B cell (primary cell): ENCODE data around the gene CATSPERB. TPM values are rescaled to one million over a fixed set of nuclear protein-coding genes. Genes with fewer than 3 reads are reported as not detected.

Source experiments
- ATAC-seq: fragments of 200-7000 bp; cut with Tn5 transposase; one replicate; pipeline ENCODE4 v1.10.0; 2021; ENCODE audit warnings: low read depth, mild to moderate bottlenecking, moderate number of reproducible peaks, moderate library complexity
- CTCF ChIA-PET: fragments of 350-600 bp; sonication (Branson Sonifier 250); formaldehyde crosslinking; loops from one replicate; lab custom pipeline; 2021; ENCODE audit warnings: antibody characterized with exemption, inconsistent platforms; lab: Charles Lee
- POLR2A ChIA-PET: fragments of 350-600 bp; sonication (Branson Sonifier 250); formaldehyde crosslinking; loops from one replicate; lab custom pipeline; 2021; ENCODE audit warnings: antibody characterized with exemption; lab: Charles Lee
- DNase-seq: peaks from one replicate; pipeline ENCODE4 v3.0.0; 2013
- H2AFZ ChIP-seq: 2 replicates; pipeline ENCODE4 v1.6.1; 2012; ENCODE audit warnings: mild to moderate bottlenecking, low read depth, low read length; ENCODE audit not compliant: insufficient read depth, poor library complexity, severe bottlenecking
- H3K27ac ChIP-seq, 2 donors: 1 replicate in 1 of 2; 2 replicates in 1 of 2; pipeline ENCODE4 v1.5.1; 2012 to 2013; ENCODE audit warnings: low read length in 2 of 2, mild to moderate bottlenecking in 2 of 2, moderate library complexity in 1 of 2
- H3K27me3 ChIP-seq, 4 experiments: fragments of 200-600 bp in 1 of 4; sonication (generic) in 1 of 4; replicated peaks in 1 of 4; 1 replicate in 2 of 4; 2 replicates in 2 of 4; pipeline versions ENCODE4 v1.6.1 to v1.7.0; 2013 to 2016; ENCODE audit warnings: low read length in 3 of 4, mild to moderate bottlenecking in 2 of 4, mixed read lengths in 1 of 4, moderate library complexity in 1 of 4; ENCODE audit not compliant: insufficient read depth in 4 of 4, control insufficient read depth in 3 of 4; ENCODE audit errors: control extremely low read depth in 1 of 4
- H3K36me3 ChIP-seq, 2 experiments: replicated peaks in 1 of 2; 1 replicate in 1 of 2; 2 replicates in 1 of 2; pipeline versions ENCODE4 v1.6.1 to v1.7.1; 2013; ENCODE audit warnings: low read length in 1 of 2; ENCODE audit not compliant: insufficient read depth in 2 of 2, control insufficient read depth in 1 of 2; ENCODE audit errors: control extremely low read depth in 1 of 2, extremely low read depth in 1 of 2
- H3K4me1 ChIP-seq, 2 donors: fragments of 200-600 bp in 1 of 2; sonication (generic) in 1 of 2; 1 replicate in 1 of 2; 2 replicates in 1 of 2; pipeline versions ENCODE4 v1.5.1 to v1.6.1; 2013 to 2017; ENCODE audit warnings: low read length in 2 of 2; ENCODE audit not compliant: control insufficient read depth in 2 of 2, insufficient read depth in 2 of 2
- H3K4me2 ChIP-seq: replicated peaks from 2 replicates; pipeline ENCODE3; 2012; ENCODE audit warnings: mild to moderate bottlenecking, low read depth, low read length; ENCODE audit not compliant: poor library complexity, severe bottlenecking
- H3K4me3 ChIP-seq, 5 experiments: fragments of 200-600 bp in 1 of 5; sonication (generic) in 1 of 5; 1 replicate in 3 of 5; 2 replicates in 2 of 5; pipeline versions ENCODE4 v1.5.1 to v1.7.0; 2011 to 2016; ENCODE audit warnings: low read length in 4 of 5, mild to moderate bottlenecking in 4 of 5, low read depth in 2 of 5, control low read depth in 1 of 5, moderate library complexity in 1 of 5; ENCODE audit not compliant: insufficient read depth in 1 of 5; ENCODE audit errors: control extremely low read depth in 1 of 5, extremely low read depth in 1 of 5
- H3K79me2 ChIP-seq: fragments of 200-600 bp; sonication (generic); one replicate; pipeline ENCODE4 v1.6.0; 2016; ENCODE audit warnings: low read length; ENCODE audit not compliant: control insufficient read depth, insufficient read depth
- H3K9ac ChIP-seq: fragments of 200-600 bp; sonication (generic); 2 replicates; pipeline ENCODE4 v1.6.1; 2017; ENCODE audit warnings: mild to moderate bottlenecking, low read length, moderate library complexity
- H3K9me3 ChIP-seq, 3 donors: one replicate each; pipeline versions ENCODE4 v1.6.1 to v1.7.1; 2013; ENCODE audit warnings: low read length in 2 of 3; ENCODE audit not compliant: control insufficient read depth in 2 of 3, insufficient read depth in 1 of 3; ENCODE audit errors: control extremely low read depth in 1 of 3
- H4K20me1 ChIP-seq: 2 replicates; pipeline ENCODE4 v1.6.0; 2012; ENCODE audit warnings: mild to moderate bottlenecking, low read length; ENCODE audit not compliant: insufficient read depth, control insufficient read depth, poor library complexity, severe bottlenecking
- H3K27ac Mint-ChIP-seq: one replicate; pipeline ENCODE4 v1.8.0; 2021; ENCODE audit warnings: mixed read lengths
- H3K27me3 Mint-ChIP-seq: one replicate; pipeline ENCODE4 v1.8.0; 2021; ENCODE audit warnings: mixed read lengths
- H3K4me1 Mint-ChIP-seq: one replicate; pipeline ENCODE4 v1.8.0; 2021; ENCODE audit warnings: mixed read lengths
- H3K4me3 Mint-ChIP-seq: one replicate; pipeline ENCODE4 v1.8.0; 2021; ENCODE audit warnings: mixed read lengths
- H3K9me3 Mint-ChIP-seq: one replicate; pipeline ENCODE4 v1.8.0; 2022; ENCODE audit warnings: mixed read lengths; ENCODE audit not compliant: insufficient read depth
- CTCF ChIP-seq: fragments of 200-600 bp; IDR thresholded peaks from one replicate; pipeline ENCODE4 v1.8.0; 2022; ENCODE audit warnings: antibody characterized with exemption, mild to moderate bottlenecking
- EZH2 ChIP-seq: IDR thresholded peaks from 2 replicates; pipeline ENCODE4 v1.6.1; 2012; ENCODE audit warnings: borderline replicate concordance, low read depth, mild to moderate bottlenecking, moderate library complexity, low read length; ENCODE audit not compliant: insufficient read depth, poor library complexity, severe bottlenecking
- WGBS: methylation state at CpG from one replicate; pipeline ENCODE4 v1.1.5; 2013; ENCODE audit warnings: missing lambda C conversion rate; ENCODE audit not compliant: insufficient coverage; 5-methylcytosine and 5-hydroxymethylcytosine counted together
- intact Hi-C: fragments of 100-400 bp; cut with micrococcal nuclease; formaldehyde crosslinking; loops from one replicate; pipeline ENCODE4 v1.10.0; 2022
- polyA plus RNA-seq: library from polyadenylated mRNA; depleted of rRNA; stranded (reverse); fragments of >200 nt; gene quantifications from 2 replicates; pipeline ENCODE4 v1.2.3, GENCODE V29; 2012
- total RNA-seq, 2 donors: library from RNA; stranded (reverse); fragments of 120-200 nt in 1 of 2; gene quantifications; 1 replicate in 1 of 2; 2 replicates in 1 of 2; pipeline versions ENCODE4 v1.2.3 to v1.2.4, GENCODE V29; 2013 to 2022

The CATSPERB gene
- total and polyA plus RNA-seq, 2 donors (not counting 1 experiment from before 2014, with no cell fraction given), result 0.12 to 0.18 TPM

- CTCF ChIA-PET, result no interaction called here
- Histone ChIP-seq H3K27me3 (no peaks in the 10 kb centered on the region), H3K4me1 (no peaks in the 10 kb centered on the region), H4K20me1 (no peaks in the 10 kb centered on the region), H3K9ac (no peak overlapping the region), H3K36me3 (no peaks in the 10 kb centered on the region), H3K27ac (no peak overlapping the region), H3K4me3 (no peak overlapping the region), H3K9me3 (peaks cover 0 to 6% (median 1%) of the 10 kb centered on the region in 3 donors), H3K79me2 (no peaks in the 10 kb centered on the region), H2AFZ (no peak overlapping the region), H3K4me2 (no peak overlapping the region)
- Mint-ChIP-seq H3K27ac (no peak overlapping the region), H3K4me3 (no peak overlapping the region), H3K4me1 (no peaks in the 10 kb centered on the region), H3K27me3 (peaks cover 24% of the 10 kb centered on the region), H3K9me3 (no peaks in the 10 kb centered on the region)
- TF ChIP-seq EZH2 (no peak), CTCF (no peak)
- 96% methylated on average over 3 of the region's 3 CpGs for WGBS
- POLR2A ChIA-PET, result no interaction called here
- intact Hi-C loops, result no loop called here
- no peak for ATAC-seq
- DNase-seq, result no peak
Observed at GRCh38 chr14:91708795-91709194, 23.1 kb downstream of the CATSPERB start.

DNA sequence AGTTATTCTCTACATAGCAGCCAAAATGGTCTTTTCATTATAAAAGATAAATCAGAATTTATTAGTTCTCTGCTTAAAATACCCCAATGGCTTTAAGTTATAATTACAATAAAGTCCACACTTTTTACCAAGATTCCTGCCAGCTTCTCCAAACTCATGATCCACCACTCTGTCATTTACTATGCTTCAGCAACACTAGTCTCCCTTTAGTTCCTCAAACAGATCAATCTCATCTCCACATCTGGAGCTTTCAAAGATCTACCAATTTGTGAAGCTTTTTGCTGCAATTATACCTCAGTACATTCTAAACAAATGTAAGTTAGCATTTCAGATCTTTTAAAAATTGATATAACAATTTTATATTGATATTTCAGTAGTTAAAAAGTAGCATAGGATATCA lies 24.9 kb downstream of the CATSPERB start:
- Histone ChIP-seq H3K4me1 (no peaks in the 10 kb centered on the region), H3K4me3 (no peak overlapping the region), H4K20me1 (no peaks in the 10 kb centered on the region), H3K79me2 (no peaks in the 10 kb centered on the region), H3K36me3 (no peaks in the 10 kb centered on the region), H3K9me3 (peaks cover 0 to 6% (median 1%) of the 10 kb centered on the region in 3 donors), H3K9ac (no peak overlapping the region), H3K27me3 (peaks cover 0 to 3% (median 2%) of the 10 kb centered on the region in 4 experiments), H3K4me2 (no peak overlapping the region), H2AFZ (no peak overlapping the region), H3K27ac (no peak overlapping the region)
- intact Hi-C loops, result no loop called here
- no peaks in the 10 kb centered on the region for H3K4me1 Mint-ChIP-seq
- DNase-seq (no peak), ATAC-seq (no peak)
- no peak overlapping the region for H3K27ac Mint-ChIP-seq
- CTCF ChIA-PET, result no interaction called here
- H3K27me3 Mint-ChIP-seq, result peaks cover 30% of the 10 kb centered on the region
- no peaks in the 10 kb centered on the region for H3K9me3 Mint-ChIP-seq
- POLR2A ChIA-PET, result no interaction called here
- H3K4me3 Mint-ChIP-seq, result no peak overlapping the region
- TF ChIP-seq EZH2 (no peak), CTCF (no peak)
